GM23338 (cell line): ENCODE results near the gene PDGFC.

Experiments used
- CTCF ChIP-seq, 2 experiments: fragments of 200-600 bp in 1 of 2; sonication (generic) in 1 of 2; conservative IDR thresholded peaks; 2 replicates each; pipeline versions ENCODE4 v1.5.1 to v1.6.1; 2016 to 2017; ENCODE audit warnings: antibody characterized with exemption in 2 of 2, low read depth in 2 of 2, mild to moderate bottlenecking in 2 of 2, moderate library complexity in 1 of 2
- EZH2phosphoT487 ChIP-seq: fragments of 200-600 bp; sonication (generic); IDR thresholded peaks from one replicate; pipeline ENCODE4 v1.8.1; 2018; ENCODE audit warnings: antibody characterized with exemption; ENCODE audit not compliant: unreplicated experiment
- STAT1 ChIP-seq: IDR thresholded peaks from one replicate; pipeline ENCODE4 v1.6.1; 2016; ENCODE audit warnings: antibody characterized with exemption; ENCODE audit not compliant: unreplicated experiment

GRCh38 chr4:156913234-156913633 lies 58.4 kb downstream of the PDGFC start:
- TF ChIP-seq CTCF (conservative IDR thresholded peaks at IDR 0.05; ENCODE audit: low read depth in 2 of 2) (no peak), EZH2phosphoT487 (no peak), STAT1 (no peak)
